H7 (cell line): Measurements from ENCODE around the gene GRIN1. TPM values are rescaled to one million over a fixed set of nuclear protein-coding genes. Genes with fewer than 3 reads are reported as not detected.

Source experiments
- DNase-seq: peaks from one replicate; pipeline ENCODE4 v3.0.0; 2012
- H3K27me3 ChIP-seq: 2 replicates; pipeline ENCODE4 v1.6.0; 2011; ENCODE audit warnings: mild to moderate bottlenecking, low read length; ENCODE audit not compliant: control insufficient read depth, insufficient read depth
- H3K36me3 ChIP-seq: replicated peaks from 2 replicates; pipeline ENCODE4 v1.5.1; 2011; ENCODE audit warnings: low read length; ENCODE audit not compliant: control insufficient read depth, insufficient read depth
- H3K4me3 ChIP-seq: 2 replicates; pipeline ENCODE4 v1.5.1; 2011; ENCODE audit warnings: low read depth, mild to moderate bottlenecking, control low read depth, low read length, moderate library complexity; ENCODE audit not compliant: insufficient read depth
- total RNA-seq: library from RNA; depleted of rRNA; stranded (reverse); fragments of >200 nt; shearing (Covaris generic); gene quantifications from 2 replicates; pipeline ENCODE4 v1.2.3, GENCODE V29; 2014

Gene GRIN1
- total RNA-seq, 1 experiment from 2014 or later: 0.52 TPM

DNA sequence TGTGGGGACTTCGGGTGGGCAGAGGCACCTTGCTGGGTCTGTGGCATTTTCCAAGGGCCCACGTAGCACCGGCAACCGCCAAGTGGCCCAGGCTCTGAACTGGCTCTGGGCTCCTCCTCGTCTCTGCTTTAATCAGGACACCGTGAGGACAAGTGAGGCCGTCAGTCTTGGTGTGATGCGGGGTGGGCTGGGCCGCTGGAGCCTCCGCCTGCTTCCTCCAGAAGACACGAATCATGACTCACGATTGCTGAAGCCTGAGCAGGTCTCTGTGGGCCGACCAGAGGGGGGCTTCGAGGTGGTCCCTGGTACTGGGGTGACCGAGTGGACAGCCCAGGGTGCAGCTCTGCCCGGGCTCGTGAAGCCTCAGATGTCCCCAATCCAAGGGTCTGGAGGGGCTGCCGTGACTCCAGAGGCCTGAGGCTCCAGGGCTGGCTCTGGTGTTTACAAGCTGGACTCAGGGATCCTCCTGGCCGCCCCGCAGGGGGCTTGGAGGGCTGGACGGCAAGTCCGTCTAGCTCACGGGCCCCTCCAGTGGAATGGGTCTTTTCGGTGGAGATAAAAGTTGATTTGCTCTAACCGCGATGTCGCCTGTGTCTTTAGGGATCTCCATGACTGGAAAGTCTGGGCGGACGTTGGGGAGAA is 30.2 kb upstream of the GRIN1 start:
- Histone ChIP-seq H3K27me3 (peaks cover 8% of the 10 kb centered on the region), H3K36me3 (peaks cover 5% of the 10 kb centered on the region), H3K4me3 (no peak overlapping the region)
- peak; percentile 46 for DNase-seq

- Histone ChIP-seq H3K27me3 (peaks cover 14% of the 10 kb centered on the region), H3K4me3 (no peak overlapping the region), H3K36me3 (peaks cover 2% of the 10 kb centered on the region)
- peak; percentile 52 for DNase-seq
These were observed 29.5 kb upstream of the GRIN1 start for GRCh38 chr9:137109250-137110146.

DNA sequence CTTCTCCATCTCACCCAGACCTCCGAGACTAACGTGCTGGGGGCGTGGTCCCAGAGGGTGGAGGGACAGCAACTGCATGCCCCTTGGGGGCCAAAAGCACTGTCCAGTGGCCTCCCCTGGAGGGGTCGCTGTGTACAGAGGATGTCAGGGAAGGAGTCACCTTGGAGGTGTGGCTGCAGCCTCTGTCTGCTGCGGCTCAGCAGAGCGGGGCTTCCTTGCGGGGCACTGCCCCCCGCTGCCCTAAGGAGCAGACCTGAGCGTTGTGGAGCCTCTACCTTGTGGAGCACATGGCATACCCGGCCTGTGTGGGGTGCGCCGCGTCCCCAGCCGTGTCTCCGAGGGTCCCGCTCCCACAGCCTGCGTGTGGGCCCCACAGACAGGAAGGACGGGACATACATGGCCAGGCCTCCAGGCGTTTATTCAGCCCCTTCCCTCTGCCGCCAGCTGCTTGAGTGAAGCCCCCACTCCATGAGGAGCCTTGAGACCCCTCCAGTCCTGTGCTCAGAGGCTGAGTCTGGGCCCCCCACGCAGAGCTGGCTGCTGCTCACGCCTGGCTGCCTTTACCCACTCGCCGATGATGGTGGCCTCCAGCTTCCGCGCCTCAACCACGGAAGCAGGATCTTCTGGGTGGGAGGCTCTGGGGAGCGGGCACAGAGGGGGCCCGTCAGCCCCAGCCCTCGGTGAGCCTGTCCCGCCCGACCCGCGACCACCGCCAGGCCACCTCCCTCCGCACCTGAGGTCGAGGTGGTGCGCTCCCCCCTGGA is 28.6 kb upstream of the GRIN1 start:
- Histone ChIP-seq H3K27me3 (peaks cover 22% of the 10 kb centered on the region), H3K36me3 (peaks cover 2% of the 10 kb centered on the region), H3K4me3 (no peak overlapping the region)
- peak; percentile 49 for DNase-seq

DNA sequence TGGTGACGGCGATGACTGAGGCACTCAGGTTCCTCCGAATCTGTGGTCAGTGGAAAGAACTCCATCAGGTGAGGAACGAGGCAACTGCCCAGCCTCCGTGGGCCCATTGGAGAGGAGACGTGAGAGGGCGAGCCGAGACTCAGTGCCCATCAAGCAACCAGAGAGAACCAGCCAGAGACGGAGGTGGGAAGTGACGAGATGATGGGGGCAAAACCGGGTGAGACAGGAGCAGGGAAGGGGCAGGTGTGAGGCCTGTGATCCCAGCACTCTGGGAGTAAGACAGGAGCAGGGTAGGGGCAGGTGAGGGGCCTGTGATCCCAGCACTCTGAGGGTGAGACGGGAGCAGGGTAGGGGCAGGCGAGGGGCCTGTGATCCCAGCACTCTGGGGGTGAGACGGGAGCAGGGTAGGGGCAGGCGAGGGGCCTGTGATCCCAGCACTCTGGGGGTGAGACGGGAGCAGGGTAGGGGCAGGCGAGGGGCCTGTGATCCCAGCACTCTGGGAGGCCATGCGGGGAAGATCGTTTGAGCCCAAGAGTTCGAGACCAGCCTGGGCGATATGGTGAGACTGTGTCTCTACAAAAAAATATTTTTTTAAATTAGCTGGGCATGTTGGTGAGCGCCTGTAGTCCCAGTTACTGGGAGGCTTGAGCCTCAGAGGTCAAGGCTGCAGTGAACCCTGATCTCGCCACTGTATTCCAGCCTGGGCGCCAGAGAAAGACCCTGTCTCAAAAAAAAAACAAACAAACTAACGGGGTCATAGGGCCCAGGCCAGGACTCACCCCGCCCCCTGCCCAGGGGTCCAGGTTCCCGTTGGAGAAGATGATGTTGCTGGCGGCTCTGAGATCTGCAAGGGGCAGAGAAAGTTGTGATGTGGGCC is 27.8 kb upstream of the GRIN1 start:
- H3K27me3 ChIP-seq: peaks cover 26% of the 10 kb centered on the region
- H3K36me3 ChIP-seq: peaks cover 2% of the 10 kb centered on the region; the same call in 1 of the 2 replicates
- peak; percentile 49 for DNase-seq
- no peak overlapping the region for H3K4me3 ChIP-seq

GRCh38 chr9:137111788-137112563 is 27.0 kb upstream of the GRIN1 start:
- Histone ChIP-seq H3K27me3 (peaks cover 26% of the 10 kb centered on the region), H3K4me3 (no peak overlapping the region), H3K36me3 (peaks cover 2% of the 10 kb centered on the region; the same call in 1 of the 2 replicates)
- peak; percentile 66 for DNase-seq

DNA sequence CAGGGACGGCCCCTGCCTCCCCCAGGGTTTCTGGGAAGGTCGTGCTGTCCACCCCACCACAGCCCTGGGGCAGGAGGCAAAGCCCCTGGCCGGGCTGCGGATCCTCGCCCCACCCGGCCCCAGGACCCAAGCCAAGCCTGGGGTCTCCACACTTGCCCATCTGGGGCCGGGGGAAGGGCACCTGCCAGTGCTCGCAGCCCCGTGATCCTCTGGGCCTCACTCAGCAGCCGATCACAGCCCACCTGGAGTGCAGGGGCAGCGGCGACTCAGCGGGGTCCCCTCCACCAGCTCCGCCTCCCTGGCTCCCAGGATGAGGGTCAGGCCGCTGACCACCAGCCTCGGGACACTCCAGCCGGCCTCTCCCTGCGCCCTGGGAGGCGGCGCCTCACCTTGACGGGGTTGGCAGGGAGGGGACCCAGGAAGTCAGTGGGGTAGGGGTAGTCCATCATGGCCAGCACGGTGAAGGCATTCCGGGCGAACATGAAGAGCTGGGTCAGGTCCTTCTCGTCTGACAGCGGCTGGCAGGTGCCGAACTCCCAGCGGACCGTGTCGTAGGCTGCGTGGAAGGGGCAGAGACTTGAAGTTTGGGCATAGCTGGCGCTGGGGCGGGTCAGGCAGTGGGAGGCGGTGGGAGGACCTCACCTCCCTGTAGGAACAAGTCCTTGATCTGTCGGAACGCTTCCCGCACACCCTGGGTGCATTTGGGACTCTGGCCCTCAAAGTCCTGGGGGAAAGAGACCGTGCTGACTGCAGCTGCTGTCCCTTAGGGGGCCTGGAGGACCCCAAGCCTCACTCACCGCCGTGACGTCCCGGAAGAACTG is 26.2 kb upstream of the GRIN1 start:
- peaks cover 26% of the 10 kb centered on the region for H3K27me3 ChIP-seq

DNA sequence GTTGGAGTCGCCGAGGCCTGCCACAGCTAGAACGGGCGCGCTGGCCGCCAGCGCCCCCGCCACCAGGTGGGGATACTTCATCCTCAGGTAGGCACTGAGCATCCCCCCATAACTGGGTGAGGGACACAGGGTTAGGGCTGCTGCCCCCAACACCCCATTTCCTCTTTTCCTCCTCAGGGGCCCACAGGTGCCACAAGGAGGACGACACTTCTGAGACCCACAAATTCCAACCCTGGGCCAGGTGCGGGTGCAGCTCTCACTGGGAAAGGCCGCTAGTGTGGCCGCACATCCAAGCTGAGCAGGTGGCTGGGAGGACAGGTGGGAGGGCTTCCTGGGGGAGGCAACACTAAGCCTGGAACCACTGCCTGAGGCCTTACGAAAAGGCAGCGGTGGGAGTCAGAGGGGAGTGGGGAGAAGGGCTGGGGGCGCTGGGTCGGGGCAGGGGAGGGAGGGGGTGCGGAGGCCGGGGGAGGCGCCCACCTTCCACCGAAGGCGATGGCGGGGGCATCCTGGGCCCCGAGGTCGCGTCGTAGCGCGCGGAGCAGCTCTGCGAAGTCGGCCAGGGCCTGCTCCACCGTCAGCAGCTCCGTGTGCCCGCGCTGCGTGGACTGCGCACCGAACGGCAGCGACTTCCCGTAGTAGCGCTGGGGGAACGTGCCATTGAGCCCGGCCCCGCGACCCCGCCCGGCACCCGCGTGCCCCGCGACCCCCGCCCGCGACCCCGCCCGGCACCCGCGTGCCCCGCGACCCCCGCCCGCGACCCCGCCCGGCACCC is 25.4 kb upstream of the GRIN1 start:
- DNase-seq: peak; percentile 82
- no peaks in the 10 kb centered on the region for H3K36me3 ChIP-seq
- peaks cover 26% of the 10 kb centered on the region for H3K27me3 ChIP-seq
- no peak overlapping the region for H3K4me3 ChIP-seq

More for the DNA sequence above, 26.2 kb upstream of the GRIN1 start:
- H3K4me3 ChIP-seq: no peak overlapping the region
- peaks cover 2% of the 10 kb centered on the region; the same call in 1 of the 2 replicates for H3K36me3 ChIP-seq
- no peak for DNase-seq

DNA sequence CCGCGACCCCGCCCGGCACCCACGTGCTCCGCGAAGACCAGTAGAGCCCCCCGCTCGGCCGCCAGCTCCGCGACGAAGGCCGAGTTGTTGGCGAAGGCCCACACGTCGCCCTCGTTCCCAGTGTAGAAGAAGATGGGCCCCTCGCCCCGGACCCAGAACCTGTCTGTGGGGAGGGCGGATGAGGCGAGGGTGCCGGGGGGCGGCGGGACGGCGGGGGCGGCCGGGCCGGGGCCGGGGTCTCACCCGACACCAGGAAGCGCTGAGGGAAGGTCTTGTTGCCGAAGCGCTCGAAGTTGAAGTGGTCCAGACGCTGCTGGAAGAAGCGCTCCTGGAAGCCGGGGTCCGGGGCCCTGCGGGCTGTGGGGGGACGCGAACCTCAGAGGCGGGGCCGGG is 24.7 kb upstream of the GRIN1 start:
- DNase-seq: no peak
- Histone ChIP-seq H3K4me3 (peak overlapping the region; percentile 40), H3K27me3 (peaks cover 26% of the 10 kb centered on the region)

GRCh38 chr9:137114613-137115393 is 24.2 kb upstream of the GRIN1 start, which contains the start of gene DPP7:
TSS of gene DPP7 (minus strand) at chr9:137114733. CDS start at chr9:137114713, 20 bp downstream.
- Histone ChIP-seq H3K36me3 (no peaks in the 10 kb centered on the region), H3K27me3 (peaks cover 26% of the 10 kb centered on the region), H3K4me3 (peak within 1 kb of the TSS; percentile 40)
- DNase-seq: peak; percentile 92

More for the DNA sequence above, 24.7 kb upstream of the GRIN1 start:
- no peaks in the 10 kb centered on the region for H3K36me3 ChIP-seq

- DNase-seq: peak; percentile 80
- Histone ChIP-seq H3K4me3 (no peak overlapping the region), H3K36me3 (no peaks in the 10 kb centered on the region), H3K27me3 (peaks cover 26% of the 10 kb centered on the region)
These were observed 23.4 kb upstream of the GRIN1 start for GRCh38 chr9:137115394-137116026.

GRCh38 chr9:137116027-137116507 is 22.9 kb upstream of the GRIN1 start:
- H3K36me3 ChIP-seq: no peaks in the 10 kb centered on the region
- no peak overlapping the region for H3K4me3 ChIP-seq
- no peak for DNase-seq
- H3K27me3 ChIP-seq: peaks cover 26% of the 10 kb centered on the region
